Stromal cell of bone marrow (primary cell): ENCODE measurements around the gene RHBDL2.
"Not testable (repeated sequence)": the region's sequence is repeated elsewhere in the genome, so short reads cannot be mapped to it uniquely, and the experiment has no call there.

Experiments
- DNase-seq: peaks from one replicate; pipeline ENCODE4 v3.0.0-alpha.2; 2012; ENCODE audit warnings: low read depth

RHBDL2 gene

GRCh38 chr1:38941527-38942019, at the start of gene RHBDL2:
Gene RHBDL2 (minus strand): TSS chr1:38941830. CDS start chr1:38919212, 22,618 bp downstream.
- DNase-seq = peak; percentile 48

GRCh38 chr1:38990738-38991637, 49.4 kb upstream of the RHBDL2 start, which contains the start of gene AKIRIN1:
Gene AKIRIN1 (plus strand): TSS chr1:38991276. CDS start chr1:38991381, 105 bp downstream.
- DNase-seq = peak; percentile 90

- no peak for DNase-seq
Observed at GRCh38 chr1:38990386-38990737, 48.7 kb upstream of the RHBDL2 start.

GRCh38 chr1:38989979-38990378, 48.3 kb upstream of the RHBDL2 start:
- no peak for DNase-seq

GRCh38 chr1:38979380-38979779, 37.8 kb upstream of the RHBDL2 start:
- DNase-seq = not testable (repeated sequence)

GRCh38 chr1:38978245-38978542, 36.6 kb upstream of the RHBDL2 start:
- not testable (repeated sequence) for DNase-seq

- DNase-seq = not testable (repeated sequence)
Observed at GRCh38 chr1:38977399-38978244, 36.0 kb upstream of the RHBDL2 start.

GRCh38 chr1:38973659-38974437, 32.2 kb upstream of the RHBDL2 start:
- DNase-seq = no peak

GRCh38 chr1:38973145-38973544, 31.5 kb upstream of the RHBDL2 start:
- DNase-seq = not testable (repeated sequence)

- DNase-seq = no peak
Observed at GRCh38 chr1:38964140-38964548, 22.5 kb upstream of the RHBDL2 start.

- DNase-seq = no peak
Observed at GRCh38 chr1:38962560-38962959, 20.9 kb upstream of the RHBDL2 start.

GRCh38 chr1:38962113-38962512, 20.5 kb upstream of the RHBDL2 start:
- peak; percentile 49 for DNase-seq

GRCh38 chr1:38958967-38959366, 17.3 kb upstream of the RHBDL2 start:
- DNase-seq = no peak

- no peak for DNase-seq
Observed at GRCh38 chr1:38953433-38953860, 11.8 kb upstream of the RHBDL2 start.

- no peak for DNase-seq
Observed at GRCh38 chr1:38950553-38950952, 8.9 kb upstream of the RHBDL2 start.

- no peak for DNase-seq
Observed at GRCh38 chr1:38944547-38944946, 2.9 kb upstream of the RHBDL2 start.

- DNase-seq = no peak
Observed at GRCh38 chr1:38942664-38943428, 1.2 kb upstream of the RHBDL2 start.

- no peak for DNase-seq
Observed at GRCh38 chr1:38941093-38941492, 537 bp downstream of the RHBDL2 start.

- DNase-seq = no peak
Observed at GRCh38 chr1:38940339-38941047, 1.1 kb downstream of the RHBDL2 start.

- DNase-seq = no peak
Observed at GRCh38 chr1:38938722-38939260, 2.8 kb downstream of the RHBDL2 start.
